Measurements from ENCODE around the gene HABP4. TPM values are rescaled to one million over a fixed set of nuclear protein-coding genes. Genes with fewer than 3 reads are reported as not detected.

The HABP4 gene
- total and polyA plus RNA-seq, 2 of the 4 experiments (the other 2 are of a cell fraction), result 5.2 to 10.6 TPM

GRCh38 chr9:96437454-96437853 lies 12.5 kb upstream of the HABP4 start:
- H4K8ac ChIP-seq (ENCODE audit: low read depth in 2 of 2, low read length in 2 of 2), result no peak overlapping the region
- no peak overlapping the region for H3K27ac ChIP-seq (ENCODE audit: insufficient read depth, low read length)
- no peak overlapping the region for H2BK20ac ChIP-seq (ENCODE audit: low read depth, low read length)
- dilution Hi-C loops (cut with HindIII; ENCODE audit: low sequenced_read_pairs, unreplicated experiment), result no loop called here
- H3K9ac ChIP-seq (ENCODE audit: low read depth, low read length), result no peak overlapping the region
- no peaks in the 10 kb centered on the region for H3K27me3 ChIP-seq (ENCODE audit: control insufficient read depth, insufficient read depth, low read length)
- intact Hi-C loops (cut with micrococcal nuclease), result no loop called here
- CTCF ChIA-PET, result no interaction called here
- H3K79me1 ChIP-seq (ENCODE audit: low read depth in 1 of 2, low read length in 2 of 2), result no peaks in the 10 kb centered on the region
- H2BK15ac ChIP-seq (ENCODE audit: low read depth, low read length), result no peak overlapping the region
- H4K91ac ChIP-seq (ENCODE audit: insufficient read depth, low read depth, low read length), result no peak overlapping the region
- no peak overlapping the region for H3K23ac ChIP-seq (ENCODE audit: low read depth, low read length)
- H2AK5ac ChIP-seq (ENCODE audit: low read depth, low read length), result no peak overlapping the region
- 100% methylated on average over 1 of the region's 7 CpGs; no CpG with 5 or more reads in 1 of the 2 experiments for WGBS, 2 experiments (ENCODE audit: extremely low coverage in 2 of 2, insufficient read length in 1 of 2)
- no TSS peak for BruUV-seq (replicated peaks)
- DNase-seq, result no peak
- no peak overlapping the region for H3K14ac ChIP-seq (replicated peaks; ENCODE audit: low read depth, low read length)
- H3K9me1 ChIP-seq (ENCODE audit: insufficient read depth, low read length), result no peaks in the 10 kb centered on the region
- no peak overlapping the region for H3K4me3 ChIP-seq (ENCODE audit: insufficient read depth, low read depth, low read length)
- H4K20me1 ChIP-seq (ENCODE audit: insufficient read depth, low read length), result no peaks in the 10 kb centered on the region
- peaks cover 4% of the 10 kb centered on the region; the same call in 1 of the 2 replicates for H3K9me3 ChIP-seq (ENCODE audit: control insufficient read depth, insufficient read depth, low read length)
- no peak overlapping the region for H4K5ac ChIP-seq (ENCODE audit: low read depth, low read length)
- in situ Hi-C loops (cut with MboI; ENCODE audit: low sequenced_read_pairs), result no loop called here
- TF ChIP-seq POLR2A (IDR thresholded peaks at IDR 0.05; ENCODE audit: low read depth, low read length) (no peak), NFE2L2 (IDR thresholded peaks at IDR 0.05; ENCODE audit: low read depth, low read length) (no peak), FOS (IDR thresholded peaks at IDR 0.05; ENCODE audit: low read depth, low read length) (no peak), RAD21 (IDR thresholded peaks at IDR 0.05; ENCODE audit: low read length) (no peak), ELK1 (IDR thresholded peaks at IDR 0.05; ENCODE audit: borderline replicate concordance, low read depth, low read length) (no peak), CEBPB (IDR thresholded peaks at IDR 0.05; ENCODE audit: low read depth, low read length) (no peak), RCOR1 (IDR thresholded peaks at IDR 0.05; ENCODE audit: insufficient replicate concordance, low read length) (no peak), RFX5 (IDR thresholded peaks at IDR 0.05; ENCODE audit: low read depth, low read length) (no peak), CHD1 (IDR thresholded peaks at IDR 0.05; ENCODE audit: low read depth, low read length) (no peak), MAZ (IDR thresholded peaks at IDR 0.05; ENCODE audit: borderline replicate concordance, low read depth, low read length) (no peak), SMC3 (IDR thresholded peaks at IDR 0.05; ENCODE audit: low read depth, low read length) (no peak), MXI1 (IDR thresholded peaks at IDR 0.05; ENCODE audit: borderline replicate concordance, low read depth, low read length) (no peak), BHLHE40 (IDR thresholded peaks at IDR 0.05; ENCODE audit: low read depth, low read length) (no peak), MAFK (IDR thresholded peaks at IDR 0.05; ENCODE audit: low read depth, low read length) (no peak), USF2 (IDR thresholded peaks at IDR 0.05; ENCODE audit: low read depth, low read length) (no peak), CTCF (conservative IDR thresholded peaks at IDR 0.05; ENCODE audit: low read depth, low read length) (no peak)
- no peaks in the 10 kb centered on the region for H3K4me1 ChIP-seq (ENCODE audit: control insufficient read depth, insufficient read depth, low read length)
- H3K56ac ChIP-seq (ENCODE audit: extremely low read depth, insufficient read depth, low read length), result no peak overlapping the region
- no peak overlapping the region for H2AFZ ChIP-seq (replicated peaks; ENCODE audit: low read length, poor library complexity)
- H3K4me2 ChIP-seq (ENCODE audit: low read depth, low read length), result no peak overlapping the region
- H2BK5ac ChIP-seq (ENCODE audit: low read depth, low read length, poor library complexity, severe bottlenecking), result no peak overlapping the region
- H3K36me3 ChIP-seq (ENCODE audit: control insufficient read depth, insufficient read depth, low read length), result no peaks in the 10 kb centered on the region
- H3K18ac ChIP-seq (ENCODE audit: low read depth, low read length), result no peak overlapping the region
- POLR2A ChIA-PET (ENCODE audit: unreplicated experiment), result no interaction called here
- H2BK120ac ChIP-seq (ENCODE audit: low read depth, low read length), result no peak overlapping the region
- ATAC-seq (ENCODE audit: low read depth), result no peak
- no peak overlapping the region for H3K4ac ChIP-seq (ENCODE audit: low read depth, low read length)
- H2AK9ac ChIP-seq (replicated peaks; ENCODE audit: low read depth, low read length, poor library complexity), result no peak overlapping the region
